Stimulated activated CD4-positive, alpha-beta T cell treated with anti-CD3 and anti-CD28 coated beads, Interleukin-2, amount 100 ng/mL, for 48 hours (primary cell): Measurements from ENCODE around the gene IDH2.
"Not testable (repeated sequence)": the region's sequence is repeated elsewhere in the genome, so short reads cannot be mapped to it uniquely, and the experiment has no call there.

Experiments
- DNase-seq, 2 donors: peaks; one replicate each; pipeline ENCODE4 v3.0.0-alpha.2; 2020

IDH2 gene

GRCh38 chr15:90113166-90113565 lies 10.9 kb upstream of the IDH2 start:
- DNase-seq: no peak

- DNase-seq: not testable (repeated sequence)
These were observed 7.0 kb upstream of the IDH2 start for GRCh38 chr15:90109163-90109751.

- not testable (repeated sequence) for DNase-seq
These were observed 5.8 kb upstream of the IDH2 start for GRCh38 chr15:90108038-90108437.

- no peak for DNase-seq
These were observed 4.4 kb upstream of the IDH2 start for GRCh38 chr15:90106522-90107117.

- DNase-seq: no peak
These were observed 3.3 kb upstream of the IDH2 start for GRCh38 chr15:90105521-90105920.

- DNase-seq: no peak
These were observed 2.3 kb upstream of the IDH2 start for GRCh38 chr15:90104551-90104950.

GRCh38 chr15:90103701-90104329 lies 1.5 kb upstream of the IDH2 start:
- no peak for DNase-seq

- DNase-seq: no peak
These were observed 919 bp downstream of the IDH2 start for GRCh38 chr15:90101130-90101968.

GRCh38 chr15:90099868-90100831 lies 2.1 kb downstream of the IDH2 start:
- DNase-seq: no peak

GRCh38 chr15:90099072-90099867 lies 3.0 kb downstream of the IDH2 start:
- no peak for DNase-seq

GRCh38 chr15:90097475-90097874 lies 4.8 kb downstream of the IDH2 start:
- DNase-seq: no peak

GRCh38 chr15:90095521-90095959 lies 6.7 kb downstream of the IDH2 start:
- no peak for DNase-seq

- no peak for DNase-seq
These were observed 10.9 kb downstream of the IDH2 start for GRCh38 chr15:90091156-90091931.

GRCh38 chr15:90090226-90090848 lies 11.9 kb downstream of the IDH2 start:
- DNase-seq: no peak

GRCh38 chr15:90087454-90088154 lies 14.7 kb downstream of the IDH2 start:
- no peak for DNase-seq

- peak in 1 of 2 donors; percentile 52 for DNase-seq
These were observed 15.4 kb downstream of the IDH2 start for GRCh38 chr15:90086868-90087268.

GRCh38 chr15:90085565-90085964 lies 16.7 kb downstream of the IDH2 start:
- DNase-seq: no peak

- DNase-seq: no peak
These were observed 17.3 kb downstream of the IDH2 start for GRCh38 chr15:90084876-90085423.

- DNase-seq: no peak
These were observed 18.2 kb downstream of the IDH2 start for GRCh38 chr15:90083954-90084607.
